ENCODE data around the gene ACSM4.

Gene ACSM4

GRCh38 chr12:7339675-7340074 lies 35.8 kb downstream of the ACSM4 start:
- no peak for DNase-seq

GRCh38 chr12:7344833-7345606 lies 41.1 kb downstream of the ACSM4 start:
- no peak for DNase-seq

GRCh38 chr12:7346551-7347225 lies 42.8 kb downstream of the ACSM4 start:
- DNase-seq: no peak

GRCh38 chr12:7349418-7349817 lies 45.5 kb downstream of the ACSM4 start:
- DNase-seq: no peak

- no peak for DNase-seq
Measured at GRCh38 chr12:7351177-7351576, 47.3 kb downstream of the ACSM4 start.

- DNase-seq: no peak
Measured at GRCh38 chr12:7352661-7353060, 48.8 kb downstream of the ACSM4 start.

GRCh38 chr12:7354529-7354928 lies 50.7 kb downstream of the ACSM4 start:
- DNase-seq: no peak

GRCh38 chr12:7361265-7361664 lies 57.4 kb downstream of the ACSM4 start:
- no peak for DNase-seq

GRCh38 chr12:7362734-7363133 lies 58.9 kb downstream of the ACSM4 start:
- no peak for DNase-seq

GRCh38 chr12:7369274-7369729 lies 65.4 kb downstream of the ACSM4 start:
- no peak for DNase-seq

- DNase-seq: no peak
Measured at GRCh38 chr12:7373226-7373625, 69.4 kb downstream of the ACSM4 start.

GRCh38 chr12:7374423-7375144 lies 70.7 kb downstream of the ACSM4 start:
- peak; percentile 46 for DNase-seq

GRCh38 chr12:7375145-7375543 lies 71.3 kb downstream of the ACSM4 start:
- no peak for DNase-seq

GRCh38 chr12:7376196-7376595 lies 72.3 kb downstream of the ACSM4 start:
- DNase-seq: no peak
